ENCODE data around the gene THBS3.

- TF ChIP-seq EP300 (conservative IDR thresholded peaks at IDR 0.05; ENCODE audit: poor library complexity, severe bottlenecking): no peak
- TF ChIP-seq POLR2AphosphoS5 (IDR thresholded peaks at IDR 0.05): no peak
- no peak for TF ChIP-seq CTCF (IDR thresholded peaks at IDR 0.05; ENCODE audit: poor library complexity, severe bottlenecking)
- TF ChIP-seq EZH2 (IDR thresholded peaks at IDR 0.05; ENCODE audit: borderline replicate concordance, insufficient read depth, low read length, poor library complexity, severe bottlenecking): no peak
- TF ChIP-seq TAF1 (IDR thresholded peaks at IDR 0.05; ENCODE audit: low read depth): no peak
- TF ChIP-seq MXI1 (conservative IDR thresholded peaks at IDR 0.05; ENCODE audit: poor library complexity, severe bottlenecking): no peak
- no peak for TF ChIP-seq REST (IDR thresholded peaks at IDR 0.05; ENCODE audit: borderline replicate concordance)
Observed at GRCh38 chr1:155198547-155198906, 9.2 kb downstream of the THBS3 start.

Measured in neural cell (in vitro differentiated cells).